HCT116 (cell line): ENCODE measurements around the gene IQCN. TPM values are rescaled to one million over a fixed set of nuclear protein-coding genes. Genes with fewer than 3 reads are reported as not detected.
A peak's percentile ranks its signal among the peaks of the same experiment; 100 is the strongest.

Source experiments
- ATAC-seq: fragments of 200-7000 bp; cut with Tn5 transposase; 2 replicates; pipeline ENCODE4 v1.9.1; 2020; ENCODE audit warnings: mild to moderate bottlenecking, moderate library complexity
- BruUV-seq: library from RNA; stranded (reverse); fragments of 400-500 nt; replicated peaks from 2 replicates; lab custom pipeline; 2021; lab: Mats Ljungman, UMichigan
- CTCF ChIA-PET: fragments of 300-600 bp; sonication (Branson Sonifier 250); formaldehyde crosslinking; loops from one replicate; lab custom pipeline; 2021; ENCODE audit warnings: antibody characterized with exemption; lab: Charles Lee
- POLR2A ChIA-PET: fragments of 300-600, 350-600 bp; sonication (Branson Sonifier 250); formaldehyde crosslinking; loops from one replicate; lab custom pipeline; 2021; ENCODE audit warnings: antibody characterized with exemption; lab: Charles Lee
- RAD21 ChIA-PET, 2 experiments: fragments of 300-600 bp; sonication (Branson Sonifier 250); formaldehyde crosslinking; loops; one replicate each; lab custom pipeline; 2023; ENCODE audit warnings: low total read pairs in 2 of 2; ENCODE audit not compliant: uncharacterized antibody in 2 of 2, unreplicated experiment in 2 of 2, low non-redundant PET in 1 of 2; lab: Charles Lee
- DNase-seq: peaks from one replicate; pipeline ENCODE4 v3.0.0-alpha.2; 2010; ENCODE audit warnings: low read depth, low spot score
- H2AFZ ChIP-seq: fragments of 200-600 bp; shearing (Covaris generic), sonication (generic); 2 replicates; pipeline ENCODE4 v1.6.1; 2017; ENCODE audit warnings: low read depth, mixed run types, mixed read lengths, antibody characterized with exemption, low read length; ENCODE audit not compliant: poor library complexity, severe bottlenecking
- H3K27ac ChIP-seq: 2 replicates; pipeline ENCODE4 v1.5.1; 2012; ENCODE audit warnings: low read depth, low read length
- H3K27me3 ChIP-seq: fragments of 200-600 bp; sonication (generic); 2 replicates; pipeline ENCODE4 v1.6.1; 2016; ENCODE audit warnings: mixed run types, low read length, mixed read lengths; ENCODE audit not compliant: insufficient read depth
- H3K36me3 ChIP-seq, 2 experiments: fragments of 200-500 bp in 1 of 2; fragments of 200-600 bp in 1 of 2; sonication (Bioruptor generic) in 1 of 2; sonication (generic) in 1 of 2; 2 replicates each; pipeline versions ENCODE4 v1.5.1 to v1.6.1; 2014 to 2016; ENCODE audit warnings: low read length in 2 of 2, inconsistent platforms in 1 of 2, mixed read lengths in 1 of 2, mixed run types in 1 of 2; ENCODE audit not compliant: insufficient read depth in 2 of 2, control insufficient read depth in 1 of 2
- H3K4me1 ChIP-seq, 2 experiments: fragments of 200-600 bp in 1 of 2; sonication (generic) in 1 of 2; 2 replicates each; pipeline versions ENCODE4 v1.5.1 to v1.6.1; 2012 to 2017; ENCODE audit warnings: low read length in 2 of 2, inconsistent platforms in 1 of 2, mild to moderate bottlenecking in 1 of 2, mixed read lengths in 1 of 2, mixed run types in 1 of 2, moderate library complexity in 1 of 2; ENCODE audit not compliant: insufficient read depth in 2 of 2, control insufficient read depth in 1 of 2
- H3K4me2 ChIP-seq: fragments of 200-600 bp; sonication (generic); 2 replicates; pipeline ENCODE4 v1.6.1; 2017; ENCODE audit warnings: mixed run types, low read length, mixed read lengths
- H3K4me3 ChIP-seq, 2 experiments: fragments of 200-600 bp in 1 of 2; sonication (generic) in 1 of 2; replicated peaks in 1 of 2; 2 replicates each; pipeline ENCODE4 v1.5.1; 2011 to 2016; ENCODE audit warnings: low read length in 2 of 2, control low read depth in 1 of 2, low read depth in 1 of 2, mild to moderate bottlenecking in 1 of 2, mixed read lengths in 1 of 2, mixed run types in 1 of 2
- H3K79me2 ChIP-seq: fragments of 200-600 bp; sonication (generic); 2 replicates; pipeline ENCODE4 v1.6.1; 2017; ENCODE audit warnings: mild to moderate bottlenecking, mixed run types, low read length, moderate library complexity, mixed read lengths; ENCODE audit not compliant: insufficient read depth
- H3K9ac ChIP-seq: fragments of 200-600 bp; sonication (generic); 2 replicates; pipeline ENCODE4 v1.6.1; 2016; ENCODE audit warnings: low read length, mixed read lengths
- H3K9me2 ChIP-seq: fragments of 200-600 bp; sonication (generic), shearing (Covaris generic); 2 replicates; pipeline ENCODE4 v1.6.1; 2017; ENCODE audit warnings: mixed run types, mild to moderate bottlenecking, moderate library complexity; ENCODE audit not compliant: insufficient read depth
- H3K9me3 ChIP-seq, 2 experiments: fragments of 200-500 bp in 1 of 2; fragments of 200-600 bp in 1 of 2; sonication (Bioruptor generic) in 1 of 2; sonication (generic) in 1 of 2; 2 replicates each; pipeline ENCODE4 v1.6.1; 2014 to 2017; ENCODE audit warnings: low read length in 2 of 2, mixed read lengths in 2 of 2, inconsistent platforms in 1 of 2, low read depth in 1 of 2, mild to moderate bottlenecking in 1 of 2, mixed run types in 1 of 2, moderate library complexity in 1 of 2; ENCODE audit not compliant: control insufficient read depth in 1 of 2, insufficient read depth in 1 of 2
- H4K20me1 ChIP-seq: fragments of 200-600 bp; sonication (generic), shearing (Covaris generic); 2 replicates; pipeline ENCODE4 v1.6.1; 2017; ENCODE audit warnings: mixed run types, mild to moderate bottlenecking, moderate library complexity; ENCODE audit not compliant: insufficient read depth
- ATF3 ChIP-seq: IDR thresholded peaks from 2 replicates; pipeline ENCODE4 v1.6.1; 2012
- CBX3 ChIP-seq: IDR thresholded peaks from 2 replicates; pipeline ENCODE4 v1.6.1; 2012; ENCODE audit warnings: low read depth
- CEBPB ChIP-seq: IDR thresholded peaks from 2 replicates; pipeline ENCODE4 v1.6.1; 2012; ENCODE audit warnings: low read depth
- EGR1 ChIP-seq: IDR thresholded peaks from 2 replicates; pipeline ENCODE4 v1.6.1; 2012; ENCODE audit warnings: low read depth
- EZH2 ChIP-seq: fragments of 200-600 bp; sonication (generic); IDR thresholded peaks from 2 replicates; pipeline ENCODE4 v1.6.1; 2017; ENCODE audit warnings: antibody characterized with exemption, mixed run types
- EZH2phosphoT487 ChIP-seq: fragments of 200-600 bp; IDR thresholded peaks from 2 replicates; pipeline ENCODE4 v1.6.1; 2018; ENCODE audit warnings: antibody characterized with exemption, borderline replicate concordance
- FOSL1 ChIP-seq: IDR thresholded peaks from 2 replicates; pipeline ENCODE4 v1.6.1; 2012; ENCODE audit warnings: low read depth
- JUND ChIP-seq: IDR thresholded peaks from 2 replicates; pipeline ENCODE4 v1.6.1; 2012
- MAX ChIP-seq: IDR thresholded peaks from 2 replicates; pipeline ENCODE4 v1.6.1; 2012
- POLR2A ChIP-seq: IDR thresholded peaks from 2 replicates; pipeline ENCODE4 v1.7.0; 2011; ENCODE audit warnings: borderline replicate concordance; ENCODE audit not compliant: insufficient read depth, insufficient read length; ENCODE audit errors: extremely low read depth
- RAD21 ChIP-seq: IDR thresholded peaks from 2 replicates; pipeline ENCODE4 v1.6.1; 2012; ENCODE audit warnings: low read depth, mild to moderate bottlenecking
- SIN3A ChIP-seq: IDR thresholded peaks from 2 replicates; pipeline ENCODE4 v1.6.1; 2012; ENCODE audit warnings: low read depth
- SP1 ChIP-seq: IDR thresholded peaks from 2 replicates; pipeline ENCODE4 v1.6.1; 2012; ENCODE audit warnings: low read depth
- YY1 ChIP-seq: IDR thresholded peaks from 2 replicates; pipeline ENCODE4 v1.6.1; 2011; ENCODE audit warnings: low read length, low read depth, moderate library complexity, mild to moderate bottlenecking; ENCODE audit not compliant: insufficient replicate concordance; ENCODE audit errors: extremely low read depth
- ZBTB33 ChIP-seq: IDR thresholded peaks from 2 replicates; pipeline ENCODE4 v1.6.1; 2011; ENCODE audit warnings: mild to moderate bottlenecking, low read length, moderate library complexity; ENCODE audit not compliant: insufficient replicate concordance; ENCODE audit errors: extremely low read depth
- ZFX ChIP-seq: fragments of 450-650 bp; IDR thresholded peaks from 2 replicates; pipeline ENCODE4 v1.6.1; 2017
- ZNF274 ChIP-seq: fragments of 200-500 bp; sonication (Bioruptor generic); IDR thresholded peaks from 2 replicates; pipeline ENCODE4 v1.6.1; 2014; ENCODE audit warnings: mild to moderate bottlenecking, low read depth, low read length, inconsistent platforms
- intact Hi-C: fragments of 100-400 bp; cut with micrococcal nuclease; formaldehyde crosslinking; loops from 2 replicates; pipeline ENCODE4 v1.10.0; 2022
- total RNA-seq: library from RNA; stranded (reverse); gene quantifications from one replicate; pipeline ENCODE4 v1.2.1, GENCODE V29; 2021; ENCODE audit not compliant: unreplicated experiment

IQCN gene
- total RNA-seq, 1 experiment from 2014 or later, result 4.8 TPM

- POLR2A ChIA-PET, result no interaction called here
- RAD21 ChIA-PET, result no interaction called here
These were observed 48.4 kb downstream of the IQCN start, which contains the start of gene PDE4C for GRCh38 chr19:18225702-18226468. PDE4C (minus strand) TSS chr19:18226438; CDS start chr19:18226415, 23 bp downstream.

GRCh38 chr19:18225355-18225701, 48.9 kb downstream of the IQCN start:
- Histone ChIP-seq H3K4me3 (no peak overlapping the region), H3K9ac (peak overlapping the region; percentile 48; the same call in 1 of the 2 replicates)
- RAD21 ChIA-PET, result no interaction called here
- TF ChIP-seq POLR2A (no peak), SIN3A (no peak), ZNF274 (no peak), EGR1 (no peak), EZH2phosphoT487 (no peak), YY1 (no peak), SP1 (no peak), EZH2 (no peak), CEBPB (no peak), RAD21 (no peak), MAX (no peak), ZBTB33 (no peak)

More at GRCh38 chr19:18225702-18226468, 48.4 kb downstream of the IQCN start, which contains the start of gene PDE4C:
- Histone ChIP-seq H3K9me2 (no peaks in the 10 kb centered on the region), H2AFZ (no peak within 1 kb of the TSS), H3K27me3 (no peaks in the 10 kb centered on the region), H3K4me2 (peak within 1 kb of the TSS; percentile 91), H3K27ac (no peak within 1 kb of the TSS; the same call in 1 of the 2 replicates), H3K9me3 (no peaks in the 10 kb centered on the region), H3K4me1 (peaks cover 13 to 26% of the 10 kb centered on the region in 2 experiments), H4K20me1 (no peaks in the 10 kb centered on the region), H3K79me2 (no peaks in the 10 kb centered on the region), H3K4me3 (no peak within 1 kb of the TSS), H3K36me3 (no peaks in the 10 kb centered on the region), H3K9ac (no peak within 1 kb of the TSS)
- TF ChIP-seq ZNF274 (no peak), JUND (no peak), SP1 (no peak), ATF3 (no peak), POLR2A (no peak), EGR1 (no peak), YY1 (no peak), MAX (no peak), CBX3 (no peak), ZFX (no peak), RAD21 (no peak), FOSL1 (no peak)
- no TSS peak for BruUV-seq
- intact Hi-C loops, result no loop called here
- CTCF ChIA-PET, result no interaction called here
- DNase-seq (no peak), ATAC-seq (no peak)

More at GRCh38 chr19:18225355-18225701, 48.9 kb downstream of the IQCN start:
- Histone ChIP-seq H3K4me2 (peak overlapping the region; percentile 91), H4K20me1 (no peaks in the 10 kb centered on the region), H3K36me3 (no peaks in the 10 kb centered on the region), H3K79me2 (no peaks in the 10 kb centered on the region), H3K4me1 (peaks cover 17 to 26% of the 10 kb centered on the region in 2 experiments), H3K27me3 (no peaks in the 10 kb centered on the region), H2AFZ (no peak overlapping the region), H3K9me2 (no peaks in the 10 kb centered on the region), H3K9me3 (no peaks in the 10 kb centered on the region), H3K27ac (no peak overlapping the region; the same call in 1 of the 2 replicates)
- ChIA-PET CTCF (interaction anchor here (1.4 to 2.0 kb wide), 2 partner anchors 27 to 31 kb away, joined by 5 to 17 read pairs; no protein-coding TSS in a partner anchor), POLR2A (no interaction called here)
- ATAC-seq (no peak), DNase-seq (no peak)
- BruUV-seq, result no TSS peak
- intact Hi-C loops, result no loop called here
